Smooth muscle cell (in vitro differentiated cells): ENCODE results near the gene OR5D18. TPM values are rescaled to one million over a fixed set of nuclear protein-coding genes. Genes with fewer than 3 reads are reported as not detected.
"Not testable (repeated sequence)": the region's sequence is repeated elsewhere in the genome, so short reads cannot be mapped to it uniquely, and the experiment has no call there.

Source experiments
- DNase-seq: peaks from one replicate; lab custom pipeline; 2025; ENCODE audit not compliant: unreplicated experiment; lab: John Stamatoyannopoulos, UW
- H2AFZ ChIP-seq: fragments of 200-600 bp; sonication (generic); 2 replicates; pipeline ENCODE4 v1.6.0; 2016; ENCODE audit warnings: antibody characterized with exemption, low read depth, mild to moderate bottlenecking
- H3F3A ChIP-seq: fragments of 200-600 bp; sonication (generic); 2 replicates; pipeline ENCODE4 v1.6.0; 2017; ENCODE audit warnings: antibody characterized with exemption, low read depth
- H3K27ac ChIP-seq: fragments of 200-600 bp; sonication (generic); 2 replicates; pipeline ENCODE4 v1.5.1; 2016; ENCODE audit warnings: low read depth, mild to moderate bottlenecking
- H3K27me3 ChIP-seq: fragments of 200-600 bp; sonication (generic); 2 replicates; pipeline ENCODE4 v1.6.1; 2016; ENCODE audit warnings: low read depth, mild to moderate bottlenecking
- H3K36me3 ChIP-seq: fragments of 200-600 bp; sonication (generic); 2 replicates; pipeline ENCODE4 v1.5.1; 2016; ENCODE audit warnings: low read depth
- H3K4me1 ChIP-seq: fragments of 200-600 bp; sonication (generic); 2 replicates; pipeline ENCODE4 v1.5.1; 2016; ENCODE audit warnings: low read depth
- H3K4me2 ChIP-seq: fragments of 200-600 bp; sonication (generic); 2 replicates; pipeline ENCODE4 v1.6.0; 2016; ENCODE audit warnings: mild to moderate bottlenecking
- H3K4me3 ChIP-seq: fragments of 200-600 bp; sonication (generic); 2 replicates; pipeline ENCODE4 v1.5.1; 2016; ENCODE audit warnings: mild to moderate bottlenecking
- H3K79me2 ChIP-seq: fragments of 200-600 bp; sonication (generic); 2 replicates; pipeline ENCODE4 v1.6.0; 2016; ENCODE audit warnings: low read depth, mild to moderate bottlenecking
- H3K9ac ChIP-seq: fragments of 200-600 bp; sonication (generic); 2 replicates; pipeline ENCODE4 v1.6.0; 2016; ENCODE audit warnings: low read depth
- H3K9me3 ChIP-seq: fragments of 200-600 bp; sonication (generic); replicated peaks from 2 replicates; pipeline ENCODE4 v1.5.1; 2016; ENCODE audit warnings: low read depth
- H4K20me1 ChIP-seq: fragments of 200-600 bp; sonication (generic); 2 replicates; pipeline ENCODE4 v1.6.0; 2016; ENCODE audit warnings: low read depth
- WGBS: methylation state at CpG from one replicate; pipeline ENCODE4 v1.1.7; 2016; ENCODE audit warnings: low lambda C conversion rate; 5-methylcytosine and 5-hydroxymethylcytosine counted together
- polyA plus RNA-seq: library from polyadenylated mRNA; unstranded; fragments of >200 nt; fragmentation: Nextera tagmentation; extraction: Ambion mirVana; gene quantifications from 2 replicates; pipeline ENCODE4 v1.2.1, GENCODE V29; 2016
- small RNA-seq: library from RNA; depleted of rRNA; stranded (forward); fragments of <200 nt; gene quantifications from one replicate; pipeline ENCODE3, GENCODE V24; 2014
- total RNA-seq: library from RNA; depleted of rRNA; stranded (reverse); fragments of >200 nt; gene quantifications from 2 replicates; pipeline ENCODE4 v1.2.3, GENCODE V29; 2014
- TF ChIP-seq, protein P1 (sequence below): fragments of 200-600 bp; sonication (generic); IDR thresholded peaks from 2 replicates; pipeline ENCODE4 v1.5.1; 2017; ENCODE audit warnings: borderline replicate concordance, mild to moderate bottlenecking, antibody characterized with exemption; ENCODE audit not compliant: insufficient read depth, poor library complexity, severe bottlenecking

OR5D18 gene
- total and polyA plus RNA-seq, 2 experiments from 2014 or later: not detected

DNA sequence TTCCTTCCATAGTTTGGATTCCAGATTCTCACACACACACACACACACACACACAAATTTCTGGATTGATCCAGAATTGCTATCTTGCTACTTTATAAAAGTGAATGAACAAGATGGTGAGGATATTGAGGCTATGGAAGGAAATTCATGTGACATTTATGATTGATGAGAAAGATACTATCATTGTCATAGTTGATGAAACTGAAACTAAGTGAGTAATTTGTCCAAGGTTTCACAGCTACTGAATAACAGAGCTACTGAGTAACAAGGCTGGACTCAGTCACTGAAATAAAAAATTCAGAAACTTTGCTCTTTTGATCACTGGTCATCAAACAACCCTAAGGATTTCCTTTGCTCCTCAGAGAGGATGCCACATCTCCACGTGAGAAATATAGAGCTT lies 35.3 kb downstream of the OR5D18 start:
- WGBS: 14% methylated on average over 1 of the region's 1 CpG
- H3K9me3 ChIP-seq: peaks cover 6% of the 10 kb centered on the region
- H3K4me3 ChIP-seq: no peak overlapping the region

GRCh38 chr11:55867354-55867753 lies 47.9 kb downstream of the OR5D18 start:
- WGBS: 70% methylated on average over 4 of the region's 4 CpGs
- not testable (repeated sequence) for H3K9ac ChIP-seq, H3F3A ChIP-seq

More for the DNA sequence above, 35.3 kb downstream of the OR5D18 start:
- no peaks in the 10 kb centered on the region for H3K4me1 ChIP-seq
- H3K4me2 ChIP-seq: no peak overlapping the region
- H4K20me1 ChIP-seq: no peaks in the 10 kb centered on the region
- DNase-seq: no peak
- H2AFZ ChIP-seq: no peak overlapping the region
- no peaks in the 10 kb centered on the region for H3K36me3 ChIP-seq
- H3F3A ChIP-seq: no peaks in the 10 kb centered on the region
- TF ChIP-seq, protein P1, sequence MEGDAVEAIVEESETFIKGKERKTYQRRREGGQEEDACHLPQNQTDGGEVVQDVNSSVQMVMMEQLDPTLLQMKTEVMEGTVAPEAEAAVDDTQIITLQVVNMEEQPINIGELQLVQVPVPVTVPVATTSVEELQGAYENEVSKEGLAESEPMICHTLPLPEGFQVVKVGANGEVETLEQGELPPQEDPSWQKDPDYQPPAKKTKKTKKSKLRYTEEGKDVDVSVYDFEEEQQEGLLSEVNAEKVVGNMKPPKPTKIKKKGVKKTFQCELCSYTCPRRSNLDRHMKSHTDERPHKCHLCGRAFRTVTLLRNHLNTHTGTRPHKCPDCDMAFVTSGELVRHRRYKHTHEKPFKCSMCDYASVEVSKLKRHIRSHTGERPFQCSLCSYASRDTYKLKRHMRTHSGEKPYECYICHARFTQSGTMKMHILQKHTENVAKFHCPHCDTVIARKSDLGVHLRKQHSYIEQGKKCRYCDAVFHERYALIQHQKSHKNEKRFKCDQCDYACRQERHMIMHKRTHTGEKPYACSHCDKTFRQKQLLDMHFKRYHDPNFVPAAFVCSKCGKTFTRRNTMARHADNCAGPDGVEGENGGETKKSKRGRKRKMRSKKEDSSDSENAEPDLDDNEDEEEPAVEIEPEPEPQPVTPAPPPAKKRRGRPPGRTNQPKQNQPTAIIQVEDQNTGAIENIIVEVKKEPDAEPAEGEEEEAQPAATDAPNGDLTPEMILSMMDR: no peak
- H3K27ac ChIP-seq: no peak overlapping the region
- no peak overlapping the region for H3K9ac ChIP-seq
- no peaks in the 10 kb centered on the region for H3K79me2 ChIP-seq
- no peaks in the 10 kb centered on the region for H3K27me3 ChIP-seq

More at GRCh38 chr11:55867354-55867753, 47.9 kb downstream of the OR5D18 start:
- not testable (repeated sequence) for H4K20me1 ChIP-seq, H3K27me3 ChIP-seq, H3K9me3 ChIP-seq, H3K79me2 ChIP-seq, H3K4me1 ChIP-seq, DNase-seq, H3K4me2 ChIP-seq, H3K27ac ChIP-seq, H2AFZ ChIP-seq, H3K36me3 ChIP-seq, H3K4me3 ChIP-seq

Small RNAs within 50 kb of the gene (small RNA-seq; reads per million reads assigned to genes)
- gene AC036111.3: not detected

Other genes with a start within 250 kb of the OR5D18 start
- gene OR4C16, start 247.5 kb upstream of the OR5D18 start, total RNA-seq: not detected in 2 replicates
- not detected in 2 replicates for gene OR4C16, start 247.5 kb upstream of the OR5D18 start, polyA plus RNA-seq
- not detected in 2 replicates for gene OR4C11, start 212.0 kb upstream of the OR5D18 start, total RNA-seq
- not detected in 2 replicates for gene OR4C11, start 212.0 kb upstream of the OR5D18 start, polyA plus RNA-seq
- gene OR4P4, start 184.5 kb upstream of the OR5D18 start, total RNA-seq: not detected in 2 replicates
- not detected in 2 replicates for gene OR4P4, start 184.5 kb upstream of the OR5D18 start, polyA plus RNA-seq
- not detected in 2 replicates for gene OR4S2, start 171.3 kb upstream of the OR5D18 start, total RNA-seq
- gene OR4S2, start 171.3 kb upstream of the OR5D18 start, polyA plus RNA-seq: not detected in 2 replicates
- not detected in 2 replicates for gene OR4C6, start 157.4 kb upstream of the OR5D18 start, total RNA-seq
- gene OR4C6, start 157.4 kb upstream of the OR5D18 start, polyA plus RNA-seq: not detected in 2 replicates
- gene OR5D13, start 46.2 kb upstream of the OR5D18 start, total RNA-seq: not detected in 2 replicates
- not detected in 2 replicates for gene OR5D13, start 46.2 kb upstream of the OR5D18 start, polyA plus RNA-seq
- not detected in 2 replicates for gene OR5D14, start 24.1 kb upstream of the OR5D18 start, total RNA-seq
- not detected in 2 replicates for gene OR5D14, start 24.1 kb upstream of the OR5D18 start, polyA plus RNA-seq
- not detected in 2 replicates for gene OR5L1, start 8.3 kb upstream of the OR5D18 start, total RNA-seq
- gene OR5L1, start 8.3 kb upstream of the OR5D18 start, polyA plus RNA-seq: not detected in 2 replicates
- gene OR5L2, start 7.6 kb downstream of the OR5D18 start, total RNA-seq: not detected in 2 replicates
- gene OR5L2, start 7.6 kb downstream of the OR5D18 start, polyA plus RNA-seq: not detected in 2 replicates
- not detected in 2 replicates for gene OR5D16, start 19.1 kb downstream of the OR5D18 start, total RNA-seq
- gene OR5D16, start 19.1 kb downstream of the OR5D18 start, polyA plus RNA-seq: not detected in 2 replicates
- not detected in 2 replicates for gene TRIM51, start 63.7 kb downstream of the OR5D18 start, total RNA-seq
- gene TRIM51, start 63.7 kb downstream of the OR5D18 start, polyA plus RNA-seq: not detected in 2 replicates
- not detected in 2 replicates for gene OR5W2, start 95.0 kb downstream of the OR5D18 start, total RNA-seq
- not detected in 2 replicates for gene OR5W2, start 95.0 kb downstream of the OR5D18 start, polyA plus RNA-seq
- not detected in 2 replicates for gene OR5I1, start 116.8 kb downstream of the OR5D18 start, total RNA-seq
- gene OR5I1, start 116.8 kb downstream of the OR5D18 start, polyA plus RNA-seq: not detected in 2 replicates
- not detected in 2 replicates for gene OR10AG1, start 150.3 kb downstream of the OR5D18 start, total RNA-seq
- gene OR10AG1, start 150.3 kb downstream of the OR5D18 start, polyA plus RNA-seq: not detected in 2 replicates
- not detected in 2 replicates for gene OR5F1, start 175.0 kb downstream of the OR5D18 start, total RNA-seq
- gene OR5F1, start 175.0 kb downstream of the OR5D18 start, polyA plus RNA-seq: not detected in 2 replicates
- not detected in 2 replicates for gene OR5AS1, start 208.0 kb downstream of the OR5D18 start, total RNA-seq
- gene OR5AS1, start 208.0 kb downstream of the OR5D18 start, polyA plus RNA-seq: not detected in 2 replicates